Measurements from ENCODE around the gene GALK1.
"Not testable (repeated sequence)": the region's sequence is repeated elsewhere in the genome, so short reads cannot be mapped to it uniquely, and the experiment has no call there.

GALK1 gene

DNA sequence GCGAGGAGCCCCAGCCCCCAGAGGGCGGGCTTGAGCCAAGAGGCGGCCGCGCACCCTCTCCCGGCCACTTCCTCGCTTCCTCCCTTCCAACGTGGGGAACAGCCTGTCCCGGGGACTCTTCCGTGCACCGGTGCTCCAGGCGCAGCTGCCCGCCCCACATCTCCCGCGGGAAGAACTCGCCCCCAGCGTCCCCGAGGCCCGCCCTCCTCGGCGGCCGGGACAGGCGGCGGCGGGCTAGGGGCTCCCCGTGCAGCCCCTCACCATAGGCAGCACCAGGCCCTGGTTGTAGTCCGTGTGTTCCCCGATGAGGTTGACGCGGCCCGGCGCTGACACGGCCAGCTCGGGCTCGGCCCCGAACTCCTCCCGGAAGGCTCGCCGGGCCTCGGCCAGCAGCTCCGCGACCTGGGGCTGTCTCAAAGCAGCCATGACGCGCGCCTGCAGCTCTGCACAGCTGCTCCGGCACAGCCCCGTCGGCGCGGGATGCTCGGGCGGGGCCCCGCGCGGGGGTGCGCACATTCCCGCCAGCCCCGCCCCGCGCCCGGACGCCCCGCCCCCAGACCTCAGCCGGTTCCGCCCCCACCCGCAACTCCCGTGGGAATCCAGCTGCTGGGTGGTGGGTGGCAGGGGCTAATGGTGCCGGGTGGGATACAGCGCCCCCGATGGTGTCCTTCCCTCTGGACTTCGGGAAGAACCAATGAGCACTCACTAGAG lies at the start of gene GALK1:
Gene GALK1, minus strand, starts transcription at position 482 of the 711 bp plus-strand sequence. Its CDS starts 56 bp downstream, at position 426.
- DNase-seq, result no peak

DNA sequence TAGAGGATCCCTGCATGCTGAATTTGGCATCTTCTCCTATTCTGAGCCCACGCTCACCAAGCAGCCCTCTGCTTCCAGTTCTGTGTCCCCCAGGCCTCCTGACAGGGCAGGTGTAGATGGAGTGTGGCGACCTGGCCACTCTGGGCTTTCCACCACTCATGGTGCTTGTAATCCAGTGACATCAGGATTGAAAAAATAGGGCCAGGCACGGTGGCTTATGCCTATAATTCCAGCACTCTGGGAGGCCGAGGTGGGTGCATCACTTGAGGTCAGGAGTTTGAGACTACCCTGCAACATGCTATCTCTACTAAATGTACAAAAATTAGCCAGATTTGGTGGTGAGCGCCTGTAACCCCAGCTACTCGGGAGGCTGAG lies 49.0 kb upstream of the GALK1 start:
- DNase-seq, result no peak

DNA sequence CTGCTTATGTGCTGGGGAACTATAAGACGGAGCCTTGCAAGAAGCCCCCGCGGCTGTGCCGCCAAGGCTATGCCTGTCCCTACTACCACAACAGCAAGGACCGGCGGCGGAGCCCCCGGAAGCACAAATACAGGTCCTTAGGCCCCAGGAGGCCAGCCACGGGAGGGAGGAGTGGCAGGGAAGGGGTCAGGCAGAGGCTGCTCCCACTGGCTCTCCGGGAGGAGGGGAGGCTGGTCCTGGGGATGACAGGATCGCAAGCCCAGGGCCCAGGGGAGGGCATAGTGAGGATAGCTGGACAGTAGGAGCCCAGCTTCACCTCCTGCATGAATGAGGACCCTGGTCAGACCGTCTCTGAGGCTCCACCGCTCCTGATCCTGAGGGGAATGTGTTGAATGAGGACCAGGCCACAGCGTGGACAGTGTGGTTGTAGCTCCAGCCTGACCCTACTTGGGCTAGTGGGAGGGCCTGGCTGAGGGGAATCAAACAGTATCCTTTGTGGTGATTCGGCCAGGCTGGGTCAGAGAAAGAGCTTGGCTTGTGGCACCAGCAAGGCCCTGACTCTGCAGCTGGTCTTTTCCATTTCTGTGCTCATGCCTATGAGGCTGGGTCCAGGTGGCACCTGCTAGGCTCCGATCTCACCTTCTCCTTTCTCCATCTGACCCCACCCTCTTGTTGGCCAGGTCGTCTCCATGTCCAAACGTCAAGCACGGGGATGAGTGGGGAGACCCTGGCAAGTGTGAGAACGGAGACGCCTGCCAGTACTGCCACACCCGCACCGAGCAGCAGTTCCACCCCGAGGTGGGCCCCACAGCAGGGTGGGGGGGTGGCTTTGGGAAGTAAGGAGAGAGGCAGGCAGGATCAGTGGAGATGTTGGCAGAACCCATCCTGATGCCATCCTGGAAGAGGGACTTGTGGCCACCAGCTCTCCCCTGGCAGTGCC lies 48.4 kb upstream of the GALK1 start:
- DNase-seq, result no peak

DNA sequence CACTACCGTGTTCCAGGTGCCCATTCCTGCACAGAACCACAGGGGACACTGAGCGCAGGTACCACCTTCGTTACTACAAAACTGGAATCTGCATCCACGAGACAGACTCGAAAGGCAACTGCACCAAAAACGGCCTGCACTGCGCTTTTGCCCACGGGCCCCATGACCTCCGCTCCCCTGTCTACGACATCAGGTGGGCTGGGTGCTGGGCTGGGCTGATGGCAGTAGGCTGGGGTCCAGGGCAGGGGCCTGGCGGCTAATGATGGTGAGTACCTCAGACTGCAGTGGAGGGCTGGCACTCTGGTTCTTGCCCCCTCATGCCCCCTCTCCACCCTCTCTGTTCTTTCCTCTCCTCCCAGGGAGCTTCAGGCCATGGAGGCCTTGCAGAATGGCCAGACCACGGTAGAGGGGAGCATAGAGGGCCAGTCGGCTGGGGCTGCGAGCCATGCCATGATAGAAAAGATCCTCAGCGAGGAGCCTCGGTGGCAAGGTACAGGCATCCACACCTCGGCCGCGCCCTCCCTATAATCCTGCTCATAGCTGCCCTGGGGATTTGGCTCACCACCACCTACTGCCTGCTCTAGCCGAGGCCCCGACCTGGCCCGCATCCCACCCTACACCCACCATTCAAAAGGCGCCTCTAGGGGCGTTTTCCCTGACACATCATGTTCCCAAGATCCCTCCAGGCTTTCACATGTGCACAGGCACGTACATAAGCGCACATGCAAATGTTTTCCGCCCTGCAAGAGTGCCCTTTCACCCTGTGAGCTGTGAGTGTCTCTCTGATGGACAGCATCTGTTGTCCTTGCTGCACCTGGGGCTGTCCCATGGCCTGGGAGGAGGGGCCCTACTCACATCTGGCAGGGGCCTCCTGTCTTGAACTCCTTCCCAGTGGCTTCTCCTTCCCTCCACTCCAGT lies 47.4 kb upstream of the GALK1 start:
- DNase-seq, result no peak

DNA sequence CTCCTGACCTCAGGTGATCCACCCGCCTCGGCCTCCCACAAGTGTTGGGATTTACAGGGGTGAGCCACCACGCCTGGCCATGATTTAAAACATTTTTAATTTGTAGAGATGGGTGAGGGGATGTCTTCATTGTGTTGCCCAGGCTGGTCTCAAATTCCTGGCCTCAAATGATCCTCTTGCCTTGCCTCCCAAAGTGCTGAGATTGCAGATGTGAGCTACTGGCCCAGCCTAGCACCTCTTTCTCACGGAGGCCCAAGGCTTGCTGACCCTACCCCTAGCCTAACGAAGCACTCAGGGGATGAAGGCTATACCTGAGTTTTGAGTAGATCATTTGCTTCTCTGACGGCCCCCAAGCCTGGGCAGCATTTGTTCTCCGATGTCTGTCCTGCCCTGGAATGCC lies 46.2 kb upstream of the GALK1 start:
- no peak for DNase-seq

DNA sequence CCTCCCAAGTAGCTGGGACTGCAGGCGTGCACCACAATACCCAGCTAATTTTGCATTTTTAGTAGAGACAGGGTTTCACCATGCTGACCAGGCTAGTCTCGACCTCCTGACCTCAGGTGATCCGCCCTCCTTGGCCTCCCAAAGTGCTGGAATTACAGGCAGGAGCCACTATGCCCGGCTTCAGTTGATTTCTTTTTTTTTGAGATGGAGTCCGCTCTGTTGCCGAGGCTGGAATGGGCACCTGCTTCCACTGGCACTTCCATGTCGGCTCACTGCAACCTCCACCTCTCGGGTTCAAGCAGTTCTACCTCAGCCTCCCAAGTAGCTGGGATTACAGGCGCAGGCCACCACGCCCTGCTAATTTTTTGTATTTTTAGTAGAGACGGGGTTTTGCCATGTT lies 45.8 kb upstream of the GALK1 start:
- DNase-seq, result not testable (repeated sequence)

DNA sequence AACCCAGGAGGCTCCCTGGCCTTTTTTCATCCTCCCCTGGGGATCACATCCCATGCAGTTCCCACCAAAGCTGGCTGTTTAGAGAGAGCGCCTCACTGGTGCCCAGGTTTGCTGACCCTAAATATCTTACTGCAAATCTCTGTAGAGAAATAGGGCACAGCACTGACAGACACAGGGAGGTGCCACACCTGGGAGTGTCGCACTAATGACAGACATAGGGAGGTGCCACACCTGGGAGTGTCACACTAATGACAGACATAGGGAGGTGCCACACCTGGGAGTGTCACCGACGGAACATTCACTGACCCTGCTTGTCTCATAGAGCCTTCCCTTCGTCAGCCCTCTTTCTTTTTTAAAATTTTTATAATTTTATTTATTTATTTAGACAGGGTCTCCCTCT lies 45.2 kb upstream of the GALK1 start:
- DNase-seq, result no peak

DNA sequence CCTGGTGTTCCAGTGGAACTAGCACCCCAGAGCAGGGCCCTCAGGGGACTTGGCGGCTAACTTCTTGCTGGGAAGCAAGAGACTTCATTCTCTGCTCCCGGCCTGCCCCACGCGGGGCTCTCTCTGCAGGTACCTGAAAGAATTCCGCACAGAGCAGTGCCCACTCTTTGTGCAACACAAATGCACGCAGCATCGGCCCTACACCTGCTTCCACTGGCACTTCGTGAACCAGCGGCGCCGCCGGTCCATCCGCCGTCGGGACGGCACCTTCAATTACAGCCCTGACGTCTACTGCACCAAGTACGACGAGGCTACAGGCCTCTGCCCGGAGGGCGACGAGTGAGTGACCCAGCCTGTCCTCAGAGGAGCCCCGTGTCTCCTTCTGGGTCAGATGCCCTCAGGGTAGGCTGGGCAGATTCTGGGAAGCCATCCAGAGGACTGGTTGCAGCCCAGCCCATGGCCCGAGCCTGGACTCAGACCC lies 44.7 kb upstream of the GALK1 start:
- no peak for DNase-seq

DNA sequence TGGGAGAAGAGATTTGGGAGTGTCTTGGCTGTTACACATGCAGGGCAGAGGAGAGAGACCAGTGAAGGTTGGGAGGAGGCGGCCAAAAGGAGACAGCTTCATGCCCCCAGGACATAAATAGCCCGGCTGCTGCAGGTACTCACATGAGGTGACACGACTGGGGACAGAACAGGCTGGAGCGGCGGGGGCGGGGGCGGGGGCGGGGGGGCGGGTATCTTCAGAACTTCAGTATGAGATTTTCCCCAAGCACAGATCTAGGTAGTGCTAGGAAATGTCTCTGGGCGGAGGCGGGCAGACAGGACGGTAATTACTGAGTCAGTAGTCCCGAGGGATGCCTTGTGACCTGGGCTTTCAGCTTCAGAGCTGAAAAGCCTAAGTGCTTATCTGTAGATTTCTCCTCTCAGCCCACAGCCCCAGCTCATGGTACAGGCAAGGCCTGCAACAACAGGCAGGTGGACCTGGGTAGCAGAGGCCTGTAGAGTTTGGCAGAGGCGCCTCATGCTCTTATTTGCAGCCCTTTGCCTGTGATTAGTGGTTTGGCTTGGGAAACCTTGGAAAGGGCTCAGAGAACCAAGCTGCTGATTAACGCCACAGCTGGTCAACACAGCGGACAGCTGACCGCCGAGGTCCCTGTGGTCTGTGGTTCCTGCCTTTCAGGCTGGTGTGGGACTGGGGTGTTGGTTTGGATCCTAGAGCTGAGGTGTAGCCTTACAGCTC lies 44.1 kb upstream of the GALK1 start:
- no peak for DNase-seq

DNA sequence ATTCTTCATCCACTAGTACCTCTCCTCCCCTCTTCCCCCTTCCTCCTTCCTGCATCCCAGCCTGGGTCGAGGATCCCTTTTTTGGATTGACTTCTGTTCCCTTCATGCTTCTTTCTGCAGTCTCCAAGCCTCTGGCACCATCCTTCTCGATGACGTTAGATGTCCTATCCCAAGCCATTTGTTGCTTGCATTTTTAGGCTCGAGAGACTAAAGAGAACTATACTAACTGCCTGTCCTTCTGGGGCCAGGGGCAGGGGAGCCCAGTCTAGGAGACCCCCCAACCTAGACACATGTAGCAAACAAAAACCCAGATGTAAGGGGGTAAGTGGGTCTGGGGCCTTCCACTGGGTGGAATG lies 43.5 kb upstream of the GALK1 start:
- no peak for DNase-seq

DNA sequence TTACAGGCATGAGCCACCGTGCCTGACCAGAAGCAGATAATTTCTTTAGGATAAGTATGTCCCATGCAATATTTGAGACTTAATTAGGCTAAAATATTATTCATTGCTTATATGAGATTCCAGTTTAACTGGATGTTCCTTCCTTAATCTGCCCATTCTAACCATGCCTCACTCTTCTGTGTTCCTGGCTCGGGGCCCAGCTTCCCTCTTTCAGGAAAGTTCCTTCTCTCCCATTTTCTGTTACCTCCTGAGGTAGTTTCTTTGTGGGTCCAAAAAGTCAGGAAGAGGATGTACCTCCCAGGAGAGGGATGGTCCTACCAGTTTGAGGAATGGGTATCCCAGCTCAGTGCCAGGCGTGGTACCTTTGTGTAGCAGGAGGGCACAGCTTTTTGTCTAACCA lies 42.9 kb upstream of the GALK1 start:
- no peak for DNase-seq

DNA sequence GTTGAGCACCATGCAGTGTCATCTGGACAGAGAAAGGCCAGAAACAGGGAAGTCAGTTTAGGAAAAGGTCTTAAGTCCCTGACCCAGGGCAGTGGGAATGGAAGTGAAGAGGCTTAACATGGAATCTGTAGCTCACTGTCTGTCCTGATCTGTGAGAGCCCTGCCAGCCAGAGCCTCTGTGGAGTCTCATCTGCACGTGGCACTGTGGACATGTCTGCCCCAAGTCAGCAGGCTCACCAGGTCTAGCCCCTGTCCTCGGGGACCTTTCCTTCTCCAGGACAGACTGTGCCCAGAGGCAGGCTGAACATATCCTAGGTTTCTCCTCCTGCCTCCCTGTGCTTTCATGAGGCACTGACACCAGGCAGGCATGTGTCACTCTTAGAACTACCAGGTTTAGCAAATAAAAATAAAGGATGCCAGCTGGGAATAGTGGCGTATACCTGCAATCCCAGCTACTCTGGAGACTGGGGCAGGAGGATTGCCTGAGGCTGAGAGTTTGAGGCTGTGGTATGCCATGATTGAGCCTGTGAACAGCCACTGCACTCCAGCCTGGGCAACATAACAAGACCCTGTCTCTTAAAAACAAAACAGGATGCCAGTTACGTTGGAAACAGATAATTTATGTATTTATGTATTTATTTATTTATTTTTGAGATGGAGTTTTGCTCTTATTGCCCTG lies 42.0 kb upstream of the GALK1 start:
- no peak for DNase-seq

DNA sequence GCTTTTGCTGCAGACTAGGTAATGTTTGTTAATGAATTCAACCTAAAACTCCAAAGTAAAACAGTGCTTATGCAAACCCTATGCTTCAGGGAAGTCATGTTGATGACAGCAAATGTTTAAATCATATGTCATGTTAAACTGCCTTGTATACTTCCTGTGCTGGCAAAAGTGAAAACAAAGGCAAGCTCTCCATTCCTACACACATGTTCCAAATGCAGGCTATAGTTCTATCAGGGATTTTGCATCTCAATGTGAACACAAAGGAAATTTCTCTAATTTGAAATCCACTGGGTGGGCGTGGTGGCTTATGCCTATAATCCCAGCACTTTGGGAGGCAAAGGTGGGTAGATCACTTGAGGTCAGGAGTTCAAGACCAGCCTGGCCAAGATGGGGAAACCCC lies 38.9 kb upstream of the GALK1 start:
- DNase-seq, result no peak

DNA sequence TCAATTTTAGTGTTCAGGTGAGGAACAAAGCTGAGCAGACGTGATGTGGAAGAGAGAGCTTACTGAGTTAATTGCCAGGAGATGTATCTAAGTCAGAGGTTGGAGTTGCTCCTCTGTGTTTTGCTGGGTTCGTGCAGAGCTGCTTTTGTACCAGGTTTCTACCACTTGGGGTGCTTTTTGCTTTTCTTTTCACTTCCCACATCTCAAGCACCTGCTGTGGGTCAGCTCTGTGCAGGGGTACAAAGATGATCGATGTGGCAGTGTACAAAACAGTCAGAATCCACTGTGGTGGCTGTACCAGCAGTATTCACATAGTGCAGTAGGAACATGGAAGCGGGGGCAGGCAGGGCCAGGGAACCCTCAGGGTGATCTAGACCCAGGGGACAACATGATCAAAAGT lies 34.4 kb upstream of the GALK1 start:
- no peak for DNase-seq

DNA sequence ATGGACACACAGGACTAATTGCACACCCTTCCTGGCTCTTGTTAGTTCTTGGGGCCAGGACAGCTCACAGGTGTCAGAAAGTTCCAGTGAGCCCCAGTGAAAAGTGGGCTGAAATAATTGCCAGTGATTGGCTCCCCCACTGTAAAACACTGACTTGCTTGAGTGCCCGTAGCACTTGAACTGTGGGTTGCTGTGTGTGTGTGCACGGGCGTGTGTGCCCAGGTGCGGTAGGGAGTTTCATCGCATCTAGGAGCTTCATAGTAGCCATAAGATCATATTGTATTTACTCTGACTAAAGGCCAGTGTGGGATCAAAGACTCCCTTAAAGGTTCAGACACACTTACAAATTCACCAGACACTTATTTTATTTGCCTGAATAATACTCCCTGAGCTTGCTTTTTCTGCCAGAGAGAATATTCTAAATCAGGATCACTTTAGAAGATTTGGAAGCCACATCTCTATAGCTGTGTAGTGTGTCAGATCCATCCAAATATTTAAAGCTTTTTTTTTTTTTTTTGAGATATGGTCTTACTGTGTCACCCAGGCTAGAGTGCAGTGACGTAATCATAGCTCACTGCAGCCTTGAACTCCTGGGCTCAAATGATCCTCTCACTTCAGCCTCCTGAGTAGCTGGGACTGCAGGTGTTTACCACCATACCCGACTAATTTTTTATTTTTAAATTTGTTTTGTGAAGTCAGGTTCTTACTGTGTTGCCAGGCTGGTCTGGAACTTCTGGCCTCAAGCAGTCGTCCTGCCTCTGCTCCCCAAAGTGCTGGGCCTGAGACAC lies 31.0 kb upstream of the GALK1 start:
- DNase-seq, result no peak

DNA sequence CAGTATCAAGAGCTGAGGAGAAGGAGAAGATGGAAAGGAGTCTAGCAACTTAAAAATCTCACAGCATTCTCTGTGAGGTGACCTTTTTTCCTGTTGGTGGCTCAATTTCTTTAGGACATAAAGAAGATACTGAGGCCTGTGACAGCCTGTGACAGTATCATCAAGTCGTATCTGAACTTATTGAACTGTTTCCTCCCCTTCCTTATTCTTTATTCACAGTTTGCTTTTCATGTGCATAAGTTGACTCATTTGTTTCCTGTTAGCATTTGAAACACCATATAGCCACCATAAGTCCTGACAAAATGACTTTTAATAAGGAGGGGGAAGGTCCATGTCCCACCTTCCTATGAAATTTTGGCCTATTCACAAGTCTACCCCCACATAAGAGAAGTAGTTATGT lies 28.5 kb upstream of the GALK1 start:
- DNase-seq, result no peak

DNA sequence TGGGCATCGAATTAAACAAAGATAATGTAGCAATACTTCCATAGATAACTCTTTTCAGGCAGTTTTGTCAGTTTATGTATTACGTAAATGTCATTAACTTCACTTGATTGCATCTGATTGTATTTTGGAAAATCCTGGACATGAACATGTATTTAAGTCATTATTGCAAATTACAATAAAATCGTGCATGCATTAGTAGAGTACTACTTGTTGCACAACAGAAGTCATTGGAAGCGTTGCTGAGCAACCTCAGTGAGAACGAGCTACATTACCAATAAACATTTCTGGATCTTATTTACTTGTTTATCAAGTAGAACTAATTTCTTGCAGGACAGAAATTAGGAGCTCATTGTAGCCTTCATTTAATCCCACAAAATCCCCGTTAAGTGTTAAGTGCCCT lies 26.3 kb upstream of the GALK1 start:
- DNase-seq, result no peak

DNA sequence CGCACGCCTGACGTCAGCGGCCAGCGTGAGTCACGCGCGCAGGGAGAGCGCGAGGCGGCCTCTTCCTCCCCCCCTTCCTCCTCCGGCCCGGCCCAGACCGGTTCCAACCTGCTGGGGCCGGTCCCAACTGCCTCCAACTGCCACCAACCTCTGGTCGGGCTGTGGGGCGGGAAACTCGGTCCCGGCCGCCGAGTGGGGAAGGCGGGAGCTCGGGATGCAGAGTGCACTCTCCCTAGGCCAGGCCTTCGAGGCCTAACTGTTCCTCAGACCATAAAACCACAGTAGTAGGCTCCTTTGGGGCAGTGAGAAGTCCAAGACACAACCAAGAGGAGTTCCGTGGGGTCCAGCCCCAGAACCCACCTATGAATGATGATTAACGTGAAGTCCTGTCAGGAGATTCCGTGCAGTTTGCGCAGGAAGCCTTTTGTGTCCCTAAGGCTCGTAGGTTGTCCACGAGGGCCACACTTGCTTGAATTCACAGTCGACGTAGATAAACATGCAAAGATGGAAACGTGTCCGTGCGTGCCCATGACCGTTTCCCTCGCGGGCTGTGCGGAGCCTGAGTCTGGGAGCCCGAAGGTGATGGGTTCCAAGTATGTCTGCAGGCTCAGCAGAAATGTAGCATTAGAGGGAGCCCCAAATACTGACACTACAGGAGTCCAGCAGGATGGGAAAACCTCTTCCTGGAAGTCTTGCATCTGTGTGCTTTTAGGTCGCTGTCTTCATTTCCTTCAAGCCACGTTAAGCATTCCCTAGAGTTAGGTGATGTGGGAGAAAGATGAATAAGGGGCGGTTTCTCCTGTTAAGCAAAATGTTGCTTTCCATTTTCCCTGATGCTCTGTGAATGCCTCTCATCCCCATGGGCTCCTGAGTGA lies 20.3 kb upstream of the GALK1 start:
- peak; percentile 92 for DNase-seq

DNA sequence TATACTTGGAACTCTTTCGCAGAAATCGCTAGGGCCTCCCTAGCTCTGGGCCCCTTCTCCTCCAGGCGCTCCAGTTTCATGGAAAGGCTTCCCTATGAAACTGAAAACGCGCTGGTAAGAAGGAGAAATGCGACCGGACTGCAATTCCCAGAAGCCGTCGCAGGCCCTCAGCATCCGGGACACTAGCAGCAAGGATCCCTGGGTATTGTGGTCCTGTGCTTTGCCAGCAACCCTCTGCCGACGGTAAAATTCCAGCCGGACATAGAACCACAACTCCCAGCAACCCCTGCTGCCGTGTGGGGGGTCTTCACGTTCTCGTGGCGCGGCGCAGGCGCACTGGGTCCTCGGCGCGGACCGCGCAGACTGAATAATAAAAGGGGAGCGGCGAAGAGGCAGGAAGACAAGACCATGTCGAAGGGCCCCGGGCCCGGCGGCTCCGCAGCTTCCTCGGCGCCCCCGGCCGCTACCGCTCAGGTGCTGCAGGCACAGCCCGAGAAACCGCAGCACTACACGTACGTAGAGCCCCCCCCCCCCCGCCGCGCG lies 19.6 kb upstream of the GALK1 start, which contains the start of gene UNK:
Gene UNK, plus strand, starts transcription at position 334 of the 543 bp plus-strand sequence. Its CDS starts 75 bp downstream, at position 409.
- DNase-seq, result peak; percentile 99

Data from NCI-H446 treated with DMSO at 0.1 percent for 48 hours (cell line).